ENCODE results near the gene ZNF561.
"Not testable (repeated sequence)": the region's sequence is repeated elsewhere in the genome, so short reads cannot be mapped to it uniquely, and the experiment has no call there.

ZNF561 gene

GRCh38 chr19:9621156-9622037 lies at the start of gene ZNF561:
Gene ZNF561 (minus strand): TSS chr19:9621232. CDS start chr19:9619456, 1,776 bp downstream.
- FAIRE-seq = no peak
- DNase-seq (ENCODE audit: low spot score) = peak; percentile 75

GRCh38 chr19:9668544-9668943 lies 47.5 kb upstream of the ZNF561 start:
- FAIRE-seq = no peak
- DNase-seq (ENCODE audit: low spot score) = no peak

GRCh38 chr19:9667898-9668297 lies 46.9 kb upstream of the ZNF561 start:
- DNase-seq (ENCODE audit: low spot score) (no peak), FAIRE-seq (no peak)

GRCh38 chr19:9658769-9659168 lies 37.7 kb upstream of the ZNF561 start:
- DNase-seq (ENCODE audit: low spot score) = no peak
- no peak for FAIRE-seq

DNA sequence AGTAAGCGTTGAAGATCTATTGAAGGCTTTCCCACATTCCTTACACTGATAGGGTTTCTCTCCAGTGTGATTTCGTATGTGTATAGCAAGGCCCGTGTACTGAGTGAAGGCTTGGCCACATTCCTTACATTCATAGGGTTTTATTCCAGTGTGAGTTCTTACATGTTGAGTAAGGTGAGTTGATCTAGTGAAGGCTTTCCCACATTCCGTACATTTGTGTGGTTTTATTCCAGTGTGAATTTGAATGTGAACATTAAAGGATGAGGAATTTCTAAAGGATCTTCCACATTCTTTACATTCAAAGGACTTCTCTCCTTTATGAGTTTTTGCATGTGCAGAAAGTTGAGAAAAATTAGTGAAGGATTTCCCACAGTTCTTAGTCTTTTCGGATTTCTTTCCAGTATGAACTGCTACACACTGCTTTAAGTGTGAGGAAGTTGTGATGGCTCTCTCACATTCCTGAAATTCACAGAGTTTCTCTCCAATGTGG lies 32.1 kb upstream of the ZNF561 start:
- FAIRE-seq; DNase-seq (ENCODE audit: low spot score): not testable (repeated sequence)

DNA sequence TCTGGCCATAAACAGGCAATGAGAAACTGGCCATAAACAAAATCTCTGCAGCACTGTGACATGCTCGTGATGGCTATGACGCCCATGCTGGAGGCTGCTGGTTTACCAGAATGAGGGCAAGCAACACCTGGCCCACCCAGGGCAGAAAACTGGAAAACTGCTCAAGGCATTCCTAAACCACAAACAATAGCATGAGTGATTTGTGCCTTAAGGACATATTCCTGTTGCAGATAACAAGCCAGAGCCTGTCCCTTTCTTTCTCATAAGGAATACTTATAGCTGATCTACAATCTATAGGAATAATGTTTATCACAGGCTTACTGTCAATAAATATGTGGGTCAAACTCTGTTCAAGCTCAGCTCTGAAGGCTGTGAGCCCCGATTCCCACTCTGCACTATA lies 30.4 kb upstream of the ZNF561 start:
- DNase-seq (ENCODE audit: low spot score); FAIRE-seq: not testable (repeated sequence)

DNA sequence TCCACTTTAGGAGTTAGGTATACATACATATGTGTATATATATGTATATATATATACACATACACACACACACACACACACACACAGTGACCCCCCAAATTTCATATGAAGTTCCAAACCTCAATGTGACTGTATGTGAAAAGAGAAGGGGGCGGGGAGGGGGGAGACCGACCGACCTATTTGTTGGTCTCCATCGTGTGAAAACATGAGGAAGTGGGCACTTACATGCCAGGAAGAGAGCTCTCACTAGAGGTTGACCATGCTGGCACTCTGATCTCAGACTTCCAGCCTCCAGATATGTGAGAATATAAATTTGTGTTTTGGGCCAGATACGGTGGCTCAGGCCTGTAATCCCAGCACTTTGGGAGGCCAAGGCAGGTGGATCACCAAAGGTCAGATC lies 29.3 kb upstream of the ZNF561 start:
- FAIRE-seq = no peak
- DNase-seq (ENCODE audit: low spot score) = no peak

DNA sequence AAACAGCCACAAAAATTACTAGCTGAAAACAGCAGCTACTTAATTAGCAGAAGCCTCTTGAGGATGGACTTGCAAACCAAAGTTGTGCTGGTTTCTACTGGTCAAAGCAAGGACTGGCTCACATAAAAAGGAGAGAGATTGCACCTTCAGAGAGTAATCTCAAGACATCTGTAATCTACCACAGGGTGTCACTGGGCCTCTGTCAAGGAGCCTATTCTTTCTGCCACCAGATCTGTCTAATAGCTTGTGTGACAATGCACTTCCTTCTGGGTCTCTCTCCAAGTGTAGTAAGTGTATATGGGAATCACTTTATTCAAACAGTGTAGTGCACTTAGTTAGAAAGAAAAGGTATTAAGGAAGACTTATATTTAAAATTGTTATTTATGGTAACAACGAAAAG lies 24.4 kb upstream of the ZNF561 start:
- no peak for FAIRE-seq
- no peak for DNase-seq (ENCODE audit: low spot score)

- DNase-seq (ENCODE audit: low spot score) (no peak), FAIRE-seq (no peak)
These were observed 23.4 kb upstream of the ZNF561 start for GRCh38 chr19:9644472-9644871.

- FAIRE-seq = no peak
- no peak for DNase-seq (ENCODE audit: low spot score)
These were observed 20.8 kb upstream of the ZNF561 start for GRCh38 chr19:9641810-9642209.

DNA sequence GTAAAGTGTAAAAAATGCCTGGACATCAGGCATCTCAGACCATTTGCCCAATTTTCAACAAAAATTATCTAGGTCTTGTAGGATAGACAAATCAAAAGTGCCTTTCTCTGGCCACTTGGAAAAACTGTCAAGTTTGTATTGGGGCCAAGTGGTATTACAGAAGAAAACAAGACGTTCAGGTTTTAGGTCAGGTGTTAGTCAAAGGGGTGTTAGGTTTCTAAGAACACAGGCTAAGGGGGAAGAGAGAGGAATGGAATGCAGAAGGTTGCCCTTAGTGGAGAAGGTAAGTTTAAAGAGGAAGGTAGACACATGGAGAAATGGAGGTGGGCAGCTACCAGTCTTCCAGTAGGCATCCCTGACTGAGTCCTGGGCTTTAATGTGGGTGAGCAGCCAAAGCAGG lies 19.9 kb upstream of the ZNF561 start:
- DNase-seq (ENCODE audit: low spot score) (no peak), FAIRE-seq (no peak)

DNA sequence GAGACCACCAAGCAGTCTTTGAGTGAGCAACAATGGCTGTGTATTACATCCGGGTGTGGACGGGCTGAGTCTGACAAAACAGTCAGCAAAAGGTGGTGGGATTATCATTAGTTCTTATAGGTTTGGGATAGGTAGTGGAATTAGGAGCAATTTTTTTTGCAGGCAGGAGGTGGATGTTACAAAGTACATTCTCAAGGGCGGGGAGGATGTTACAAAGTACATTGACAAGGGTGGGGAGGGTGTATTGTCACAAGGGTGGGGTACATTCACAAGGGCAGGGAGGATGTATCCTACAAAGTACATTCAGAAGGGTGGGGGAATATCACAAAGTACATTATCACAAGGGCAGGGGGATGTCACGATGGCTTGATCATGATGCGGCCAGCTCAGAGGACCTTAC lies 15.0 kb upstream of the ZNF561 start:
- FAIRE-seq (no peak), DNase-seq (ENCODE audit: low spot score) (no peak)

GRCh38 chr19:9627856-9628255 lies 6.8 kb upstream of the ZNF561 start:
- FAIRE-seq (no peak), DNase-seq (ENCODE audit: low spot score) (no peak)

DNA sequence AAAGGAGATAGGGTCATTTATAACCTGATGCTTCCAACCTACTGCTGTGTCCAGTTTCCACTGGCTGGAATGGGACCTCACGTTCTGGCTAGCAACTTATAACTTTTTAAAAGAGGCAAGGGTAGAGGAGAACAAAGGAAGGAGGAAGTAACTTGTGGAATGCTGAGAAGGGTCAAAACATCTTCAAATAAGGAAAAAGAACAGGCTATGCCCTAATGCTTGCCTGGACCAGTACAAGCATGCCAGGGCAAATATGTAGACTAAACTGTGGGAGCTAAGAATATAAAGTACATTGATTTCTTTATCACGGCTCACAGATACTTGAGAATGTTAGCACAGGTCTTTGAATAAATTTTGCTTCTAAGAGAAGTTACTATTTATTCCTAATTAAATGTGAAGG lies 1.5 kb upstream of the ZNF561 start:
- FAIRE-seq (no peak), DNase-seq (ENCODE audit: low spot score) (no peak)

- no peak for DNase-seq (ENCODE audit: low spot score)
- no peak for FAIRE-seq
These were observed 233 bp downstream of the ZNF561 start for GRCh38 chr19:9620842-9621155.

DNA sequence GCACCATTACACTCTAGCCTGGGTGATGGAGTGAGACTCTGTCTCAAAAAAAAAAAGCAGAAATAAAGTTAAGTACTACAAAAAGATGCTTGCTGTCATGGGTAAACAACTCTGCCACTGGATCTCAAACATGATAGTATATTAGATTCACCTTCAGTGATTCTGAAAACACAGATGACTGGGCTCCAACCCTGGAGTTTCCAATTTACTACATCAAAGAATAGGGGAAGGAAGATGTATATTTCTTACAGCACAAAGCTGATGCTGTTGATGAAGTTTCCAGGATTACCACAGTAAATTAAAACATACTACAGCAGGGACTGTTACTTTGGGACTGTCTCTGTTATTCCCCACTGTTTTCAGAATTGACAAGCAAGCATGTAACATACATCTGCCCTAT lies 5.2 kb downstream of the ZNF561 start:
- no peak for DNase-seq (ENCODE audit: low spot score)
- no peak for FAIRE-seq

- FAIRE-seq = no peak
- DNase-seq (ENCODE audit: low spot score) = no peak
These were observed 10.4 kb downstream of the ZNF561 start for GRCh38 chr19:9610484-9611113.

GRCh38 chr19:9608912-9609311 lies 12.1 kb downstream of the ZNF561 start:
- DNase-seq (ENCODE audit: low spot score) = no peak
- no peak for FAIRE-seq

DNA sequence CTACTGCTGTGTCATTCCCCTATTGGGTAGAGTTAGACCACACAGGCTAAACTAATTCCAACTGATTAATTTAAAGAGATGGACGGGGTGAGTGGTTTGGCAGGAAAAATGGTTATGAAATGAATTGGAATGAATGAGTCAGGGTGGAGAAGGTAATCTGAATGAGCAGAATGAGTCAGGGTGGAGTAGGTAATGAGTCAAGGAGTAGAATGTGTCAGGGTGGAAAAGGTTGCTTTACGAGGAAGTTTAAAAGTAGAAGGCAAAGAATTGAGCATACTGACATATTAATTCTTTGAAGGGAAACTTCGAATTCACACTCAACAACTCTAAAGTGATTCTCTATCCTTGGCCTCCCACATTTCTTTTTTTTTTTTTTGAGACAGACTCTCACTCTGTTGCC lies 24.0 kb downstream of the ZNF561 start:
- FAIRE-seq (peak; percentile 53), DNase-seq (ENCODE audit: low spot score) (peak; percentile 56)

- FAIRE-seq (no peak), DNase-seq (ENCODE audit: low spot score) (peak; percentile 14)
These were observed 34.3 kb downstream of the ZNF561 start for GRCh38 chr19:9586764-9587163.

DNA sequence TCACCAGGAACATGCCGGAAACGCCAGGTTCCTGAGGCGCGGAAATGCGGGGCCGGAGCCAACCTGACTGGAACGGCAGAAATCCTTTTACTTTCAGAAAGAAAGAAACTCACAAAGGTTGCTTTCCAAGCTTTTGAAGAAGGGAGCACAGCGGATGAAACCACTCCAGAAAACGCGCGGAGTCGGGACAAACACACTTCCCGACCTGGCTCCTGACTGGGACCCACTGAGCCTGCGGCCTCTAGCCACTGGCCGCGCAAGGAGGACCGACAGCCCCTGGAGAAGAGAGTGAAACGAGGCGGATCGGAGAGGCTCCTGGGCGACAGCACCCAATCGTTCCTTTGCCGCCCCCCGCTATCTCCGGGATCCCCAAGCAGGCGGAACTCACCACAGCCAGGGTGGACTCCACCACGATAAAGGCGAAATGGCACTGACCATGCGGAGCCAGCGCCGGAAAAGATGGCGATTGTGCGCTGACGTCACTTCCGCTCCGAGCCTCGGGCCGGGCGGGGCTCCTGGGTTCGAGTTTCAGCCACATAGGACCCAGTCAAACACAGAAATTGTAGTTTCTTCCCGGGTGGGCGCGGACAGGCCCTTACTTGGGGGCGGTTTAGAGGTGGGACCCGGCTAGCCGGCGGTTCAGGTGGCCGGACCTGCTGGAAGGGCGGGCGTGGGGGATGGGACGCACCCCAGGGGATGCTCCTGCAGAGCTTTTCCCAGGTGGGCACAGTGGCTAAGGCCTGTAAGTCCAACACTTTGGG lies 36.8 kb downstream of the ZNF561 start, which contains the start of gene ZNF121:
Gene ZNF121 (minus strand): TSS at position 432 of the 761 bp plus-strand sequence. CDS start 16,407 bp downstream, outside the sequence.
- DNase-seq (ENCODE audit: low spot score) = peak; percentile 75
- FAIRE-seq = no peak
